Raji (cell line): Measurements from ENCODE around the gene CACYBP.

ENCODE experiments used
- POLR2A ChIP-seq: IDR thresholded peaks from 2 replicates; pipeline ENCODE4 v1.6.1; 2011; ENCODE audit warnings: low read depth, low read length, control low read depth; ENCODE audit not compliant: insufficient read depth

Gene CACYBP

GRCh38 chr1:174966008-174966572 lies 33.7 kb upstream of the CACYBP start:
- TF ChIP-seq POLR2A, result no peak

DNA sequence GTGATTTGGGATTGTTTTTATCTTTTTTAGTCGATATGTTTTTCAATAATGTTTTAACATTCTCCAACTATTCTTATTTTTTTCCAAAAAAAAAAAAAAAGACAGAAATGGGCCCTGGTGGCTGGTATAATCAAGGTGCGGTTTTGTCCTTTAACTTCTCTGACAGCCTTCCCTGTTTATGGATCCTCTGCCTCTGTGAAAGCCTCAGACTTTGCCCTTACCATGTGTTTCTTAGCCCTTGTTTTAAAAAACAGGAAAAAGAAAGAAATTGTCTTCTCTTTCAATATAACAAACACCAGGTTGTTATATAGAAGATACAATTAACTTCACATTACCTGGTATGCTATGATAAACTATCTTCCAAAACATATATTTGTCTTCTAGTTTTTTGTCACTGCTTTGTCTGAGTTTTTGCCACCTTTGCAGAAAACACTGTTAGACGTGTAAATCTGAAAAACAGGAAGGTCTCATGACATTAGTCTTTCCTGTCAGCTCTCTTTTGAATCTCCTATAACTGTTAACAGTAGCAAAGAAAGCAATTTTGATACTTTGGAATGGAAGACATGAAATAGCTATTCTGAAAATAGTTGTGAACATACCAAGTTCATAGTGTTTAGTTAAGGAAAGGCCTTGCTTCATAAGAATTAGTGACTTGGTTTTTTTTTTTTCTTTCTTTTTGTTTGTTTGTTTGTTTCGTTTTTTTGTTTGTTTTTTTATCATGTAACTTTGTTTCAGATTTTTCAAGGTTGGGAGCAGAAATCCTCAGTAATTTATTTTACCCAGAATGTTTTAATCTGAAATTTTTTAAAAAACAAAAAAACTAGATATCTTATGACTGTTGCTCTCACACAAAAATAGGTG lies 31.7 kb upstream of the CACYBP start:
- no peak for TF ChIP-seq POLR2A

DNA sequence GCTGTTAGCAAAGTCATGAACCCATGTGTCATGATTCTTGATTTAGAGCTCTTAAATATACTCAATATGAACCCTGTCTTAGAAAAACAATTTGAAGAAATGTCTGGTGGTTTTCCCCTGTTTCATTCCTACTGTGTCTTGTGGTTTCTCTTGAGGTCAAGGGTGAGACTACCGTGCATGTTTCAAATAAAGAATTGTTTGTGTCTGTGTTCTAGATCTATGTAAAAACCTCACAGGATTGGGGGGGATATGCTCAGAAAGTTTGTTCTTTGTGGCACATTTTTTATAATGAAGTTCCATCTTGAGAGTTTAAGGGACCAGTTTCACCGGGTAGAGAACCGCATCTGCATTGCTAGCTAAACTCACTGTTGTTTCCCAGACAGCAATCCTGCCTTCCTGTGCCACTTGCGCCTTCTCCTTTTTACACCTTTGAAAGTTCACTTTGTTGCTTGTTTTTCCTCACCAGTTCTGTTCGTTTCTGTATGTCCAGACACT lies 30.9 kb upstream of the CACYBP start:
- no peak for TF ChIP-seq POLR2A

GRCh38 chr1:174969977-174970376 lies 29.8 kb upstream of the CACYBP start:
- TF ChIP-seq POLR2A, result no peak

GRCh38 chr1:174971466-174971865 lies 28.3 kb upstream of the CACYBP start:
- TF ChIP-seq POLR2A, result no peak

DNA sequence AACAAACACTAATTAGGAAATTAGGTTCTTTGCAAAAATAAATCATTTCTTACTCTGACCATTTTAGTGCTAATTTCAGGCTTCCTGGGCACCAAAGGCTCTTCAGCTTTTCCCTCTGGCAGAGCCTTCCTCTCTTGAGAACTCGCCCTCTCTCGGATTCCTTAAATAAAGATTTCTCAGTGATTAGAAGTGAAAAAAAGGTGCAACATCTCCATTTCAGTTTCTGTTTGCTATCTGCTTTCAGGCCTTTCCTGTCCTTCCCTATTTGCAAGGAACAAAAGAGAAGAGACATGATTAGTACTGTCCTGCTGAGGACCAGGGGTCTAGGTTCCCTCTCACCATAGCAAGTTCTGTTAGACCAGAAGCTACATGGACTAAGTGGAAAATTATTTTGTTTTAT lies 27.8 kb upstream of the CACYBP start:
- no peak for TF ChIP-seq POLR2A

DNA sequence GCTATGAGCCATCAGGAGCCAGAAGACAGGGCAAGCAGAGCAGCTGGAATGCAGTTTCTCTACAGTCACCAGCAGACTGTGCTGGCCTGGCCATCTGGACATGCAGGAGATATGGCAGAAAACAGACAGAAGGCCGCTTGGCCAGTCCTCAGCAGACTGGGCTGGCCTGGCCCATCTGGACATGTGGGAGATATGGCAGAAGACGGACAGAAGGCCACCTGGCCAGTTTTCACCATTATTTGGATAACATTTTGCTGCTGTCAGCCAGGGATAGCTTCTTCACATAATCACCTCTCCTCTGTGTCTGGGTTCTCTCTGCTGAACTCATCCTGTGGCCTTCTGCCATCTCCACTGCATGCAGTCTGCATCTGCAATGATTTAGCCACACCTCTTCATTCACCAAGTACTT lies 25.0 kb upstream of the CACYBP start:
- no peak for TF ChIP-seq POLR2A

GRCh38 chr1:174975764-174976163 lies 24.0 kb upstream of the CACYBP start:
- TF ChIP-seq POLR2A, result no peak

GRCh38 chr1:174976436-174977108 lies 23.2 kb upstream of the CACYBP start:
- TF ChIP-seq POLR2A, result no peak

GRCh38 chr1:174982971-174983689 lies 16.6 kb upstream of the CACYBP start:
- TF ChIP-seq POLR2A, result no peak

GRCh38 chr1:174984952-174985351 lies 14.8 kb upstream of the CACYBP start:
- no peak for TF ChIP-seq POLR2A

GRCh38 chr1:174988539-174988938 lies 11.2 kb upstream of the CACYBP start:
- TF ChIP-seq POLR2A, result no peak

DNA sequence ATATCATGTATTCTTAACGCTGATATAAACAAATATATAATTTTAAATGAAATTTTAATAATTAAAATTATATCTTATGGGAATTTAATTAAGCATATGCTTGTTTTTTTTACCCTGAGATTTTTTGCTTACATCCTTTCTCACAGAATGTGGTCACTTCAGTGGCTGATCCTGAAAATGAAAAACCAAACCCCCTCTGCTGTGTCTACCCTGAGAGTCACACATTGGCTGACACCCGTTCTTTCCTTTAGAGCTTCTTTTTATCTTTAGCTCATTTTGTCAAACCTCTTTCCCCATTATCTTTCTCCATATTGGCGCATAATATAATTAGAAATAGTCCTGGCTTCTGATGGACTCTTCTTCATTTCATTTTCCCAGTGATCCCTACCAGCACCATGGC lies 10.8 kb upstream of the CACYBP start:
- TF ChIP-seq POLR2A, result no peak

GRCh38 chr1:174989536-174990220 lies 10.1 kb upstream of the CACYBP start:
- TF ChIP-seq POLR2A, result no peak

DNA sequence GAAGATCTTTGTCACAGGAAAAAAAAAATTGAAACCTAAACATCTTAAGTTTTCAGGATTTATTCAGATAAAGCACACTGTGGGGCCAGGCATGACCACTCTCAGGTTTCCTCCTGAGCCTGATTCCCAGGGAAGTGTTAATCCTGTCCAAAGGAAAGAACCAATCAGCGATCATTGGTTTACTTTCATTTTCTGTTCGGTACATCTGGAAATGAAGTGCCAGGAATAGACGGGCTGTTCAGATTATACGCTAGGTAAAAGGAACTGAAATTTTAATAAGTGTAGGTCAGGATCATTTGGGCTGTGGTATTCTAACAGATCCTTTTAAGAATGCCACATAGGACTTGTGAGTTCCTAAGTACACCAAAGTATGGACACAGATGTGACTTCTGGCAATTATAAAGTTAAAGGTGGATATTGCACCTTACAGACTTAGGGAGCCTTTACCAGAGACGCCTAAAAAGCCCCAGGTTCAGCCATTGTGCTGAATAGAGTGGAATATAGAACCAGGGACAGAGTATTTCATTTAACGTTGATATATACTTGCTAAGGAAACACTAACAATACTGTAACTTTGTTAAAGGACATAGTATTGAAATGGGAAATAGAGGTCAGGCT lies 9.3 kb upstream of the CACYBP start:
- no peak for TF ChIP-seq POLR2A

GRCh38 chr1:174991473-174991872 lies 8.3 kb upstream of the CACYBP start:
- no peak for TF ChIP-seq POLR2A
